Lung (tissue), 12 donors: ENCODE data around the gene POSTN. TPM values are rescaled to one million over a fixed set of nuclear protein-coding genes. Genes with fewer than 3 reads are reported as not detected.

Source experiments
- ATAC-seq: fragments of 200-7000 bp; cut with Tn5 transposase; one replicate; pipeline ENCODE4 v1.9.1; 2020; ENCODE audit warnings: moderate number of reproducible peaks; ENCODE audit not compliant: insufficient read depth, low FRiP score
- DNase-seq, 3 donors: peaks; one replicate each; pipeline ENCODE4 v3.0.0-alpha.2; 2013 to 2017
- H3K27ac ChIP-seq, 2 donors: one replicate each; pipeline ENCODE4 v1.5.1; 2013; ENCODE audit warnings: mild to moderate bottlenecking in 2 of 2, moderate library complexity in 2 of 2, control low read depth in 1 of 2, inconsistent platforms in 1 of 2, low read depth in 1 of 2, low read length in 1 of 2
- H3K27me3 ChIP-seq, 3 donors: one replicate each; pipeline ENCODE4 v1.5.1; 2013; ENCODE audit warnings: low read length in 2 of 3; ENCODE audit not compliant: control insufficient read depth in 3 of 3, insufficient read depth in 3 of 3
- H3K36me3 ChIP-seq, 4 donors: one replicate each; pipeline ENCODE4 v1.5.1; 2013; ENCODE audit warnings: low read length in 4 of 4, mild to moderate bottlenecking in 1 of 4, moderate library complexity in 1 of 4; ENCODE audit not compliant: control insufficient read depth in 4 of 4, insufficient read depth in 4 of 4
- H3K4me1 ChIP-seq, 5 donors: one replicate each; pipeline ENCODE4 v1.5.1; 2013; ENCODE audit warnings: low read length in 5 of 5, mild to moderate bottlenecking in 2 of 5, moderate library complexity in 1 of 5; ENCODE audit not compliant: control insufficient read depth in 5 of 5, insufficient read depth in 5 of 5
- H3K4me3 ChIP-seq: one replicate; pipeline ENCODE4 v1.5.1; 2013; ENCODE audit warnings: mild to moderate bottlenecking, control low read depth, moderate library complexity
- H3K9ac ChIP-seq, 2 donors: one replicate each; pipeline ENCODE4 v1.5.1; 2013; ENCODE audit warnings: low read length in 2 of 2, control low read depth in 1 of 2; ENCODE audit not compliant: insufficient read depth in 1 of 2
- H3K9me3 ChIP-seq, 4 donors: one replicate each; pipeline ENCODE4 v1.5.1; 2013; ENCODE audit warnings: low read length in 3 of 4, mild to moderate bottlenecking in 1 of 4, moderate library complexity in 1 of 4; ENCODE audit not compliant: control insufficient read depth in 4 of 4, insufficient read depth in 3 of 4
- CTCF ChIP-seq: IDR thresholded peaks from 2 replicates; pipeline ENCODE4 v1.5.1; 2012; ENCODE audit warnings: mild to moderate bottlenecking; ENCODE audit errors: control extremely low read depth, extremely low read depth
- WGBS, 2 donors: extraction: QIAGEN DNeasy Blood & Tissue Kit; methylation state at CpG; one replicate each; pipeline ENCODE4 v1.1.7; 2013; 5-methylcytosine and 5-hydroxymethylcytosine counted together
- polyA plus RNA-seq, 2 donors: library from polyadenylated mRNA; stranded (reverse); fragments of 200-250 nt; gene quantifications; one replicate each; pipeline ENCODE4 v1.2.1, GENCODE V29; 2013
- total RNA-seq, 2 donors: library from RNA; depleted of rRNA in 1 of 2; stranded (reverse); fragments of >200 nt in 1 of 2; gene quantifications; one replicate each; pipeline ENCODE4 v1.2.1, GENCODE V29; 2014 to 2021
- donor health status: control.
- donor health status: control.
- donor health status: Bipolar disorder and iron deficiency.
- donor health status: healthy.
- donor health status: DM: yes; HTN: yes; CAD: no.

The POSTN gene
- total and polyA plus RNA-seq, 4 donors: 9.3 to 280 (median 21.7) TPM

- Histone ChIP-seq H3K9me3 (peaks cover 0 to 2% (median 0%) of the 10 kb centered on the region in 4 donors), H3K4me1 (no peaks in the 10 kb centered on the region), H3K27ac (no peak overlapping the region), H3K9ac (no peak overlapping the region), H3K4me3 (no peak overlapping the region), H3K36me3 (no peaks in the 10 kb centered on the region), H3K27me3 (peaks cover 0 to 3% (median 0%) of the 10 kb centered on the region in 3 donors)
- TF ChIP-seq CTCF: no peak
- ATAC-seq (no peak), DNase-seq (no peak)
- 64% methylated on average over 5 of the region's 5 CpGs for WGBS, 2 donors
Observed at GRCh38 chr13:37632294-37632693, 33.7 kb upstream of the POSTN start.

- no peak overlapping the region for H3K4me3 ChIP-seq
- no peak overlapping the region for H3K9ac ChIP-seq
- H3K9me3 ChIP-seq: peaks cover 0 to 2% (median 0%) of the 10 kb centered on the region in 4 donors
- H3K4me1 ChIP-seq: peaks cover 0 to 4% (median 0%) of the 10 kb centered on the region in 5 donors
- no peaks in the 10 kb centered on the region for H3K27me3 ChIP-seq
- DNase-seq (no peak), ATAC-seq (no peak)
- no peak overlapping the region for H3K27ac ChIP-seq
- TF ChIP-seq CTCF: no peak
- no peaks in the 10 kb centered on the region for H3K36me3 ChIP-seq
- 69 to 78% methylated on average over 4 of the region's 4 CpGs for WGBS, 2 donors
Observed at GRCh38 chr13:37627428-37627827, 28.9 kb upstream of the POSTN start.

- WGBS, 2 donors: 66 to 77% methylated on average over 3 of the region's 3 CpGs
- H3K9ac ChIP-seq: no peak overlapping the region
- TF ChIP-seq CTCF: no peak
- no peak overlapping the region for H3K4me3 ChIP-seq
- no peak for ATAC-seq
- H3K27me3 ChIP-seq: no peaks in the 10 kb centered on the region
- H3K9me3 ChIP-seq: no peaks in the 10 kb centered on the region
- no peak overlapping the region for H3K27ac ChIP-seq
- peak; percentile 64 to 89 (median 78) for DNase-seq
- H3K4me1 ChIP-seq: peaks cover 0 to 11% (median 0%) of the 10 kb centered on the region in 5 donors
- H3K36me3 ChIP-seq: no peaks in the 10 kb centered on the region
Observed at GRCh38 chr13:37621811-37622361, 23.3 kb upstream of the POSTN start.

- no peak overlapping the region for H3K27ac ChIP-seq
- no peak overlapping the region for H3K4me3 ChIP-seq
- DNase-seq: no peak
- H3K9ac ChIP-seq: no peak overlapping the region
- no peaks in the 10 kb centered on the region for H3K9me3 ChIP-seq
- no peak for ATAC-seq
- H3K4me1 ChIP-seq: peaks cover 0 to 11% (median 0%) of the 10 kb centered on the region in 5 donors
- 75 to 79% methylated on average over 2 of the region's 2 CpGs for WGBS, 2 donors
- no peaks in the 10 kb centered on the region for H3K27me3 ChIP-seq
- H3K36me3 ChIP-seq: no peaks in the 10 kb centered on the region
- no peak for TF ChIP-seq CTCF
Observed at GRCh38 chr13:37618554-37618953, 20.0 kb upstream of the POSTN start.
